PFSK-1 (cell line): ENCODE results near the gene TSPAN18.

Source experiments
- POLR2AphosphoS5 ChIP-seq: IDR thresholded peaks from 2 replicates; pipeline ENCODE4 v1.6.1; 2012; ENCODE audit warnings: low read depth, mild to moderate bottlenecking, control low read depth, low read length, moderate library complexity
- REST ChIP-seq, 2 experiments: IDR thresholded peaks; 2 replicates each; pipeline versions ENCODE4 v1.6.1 to v1.8.0; 2011 to 2012; ENCODE audit warnings: low read depth in 2 of 2, low read length in 2 of 2, control low read depth in 1 of 2, inconsistent platforms in 1 of 2, mild to moderate bottlenecking in 1 of 2, moderate library complexity in 1 of 2; ENCODE audit not compliant: insufficient read depth in 1 of 2
- SIN3A ChIP-seq: IDR thresholded peaks from 2 replicates; pipeline ENCODE4 v1.6.1; 2012; ENCODE audit warnings: mild to moderate bottlenecking, low read length, moderate library complexity, borderline replicate concordance; ENCODE audit not compliant: insufficient read depth

GRCh38 chr11:44728491-44728910 lies 1.7 kb downstream of the TSPAN18 start:
- TF ChIP-seq REST (IDR thresholded peaks at IDR 0.05; ENCODE audit: insufficient read depth in 1 of 2, low read depth in 2 of 2, low read length in 2 of 2): no peak
- no peak for TF ChIP-seq POLR2AphosphoS5
- no peak for TF ChIP-seq SIN3A
